H1 (cell line): ENCODE measurements around the gene RTEL1. TPM values are rescaled to one million over a fixed set of nuclear protein-coding genes. Genes with fewer than 3 reads are reported as not detected.

Source experiments
- CTCF ChIP-seq, 3 experiments: IDR thresholded peaks; 1 replicate in 2 of 3; 2 replicates in 1 of 3; pipeline versions ENCODE4 v1.5.1 to v1.6.1; 2011; ENCODE audit warnings: low read length in 3 of 3, mild to moderate bottlenecking in 3 of 3, inconsistent platforms in 2 of 3, low read depth in 1 of 3, moderate library complexity in 1 of 3; ENCODE audit not compliant: insufficient read depth in 1 of 3; ENCODE audit errors: control extremely low read depth in 1 of 3
- POU5F1 ChIP-seq: IDR thresholded peaks from 2 replicates; pipeline ENCODE4 v1.6.1; 2011; ENCODE audit warnings: low read depth, mild to moderate bottlenecking, low read length, moderate library complexity
- RFX5 ChIP-seq: IDR thresholded peaks from 2 replicates; pipeline ENCODE4 v1.6.1; 2011; ENCODE audit warnings: low read depth, low read length, improper control_type of control experiment, borderline replicate concordance
- SIN3A ChIP-seq, 2 experiments: IDR thresholded peaks in 1 of 2; conservative IDR thresholded peaks in 1 of 2; 2 replicates each; pipeline ENCODE4 v1.6.1; 2011 to 2012; ENCODE audit warnings: low read length in 2 of 2, improper control_type of control experiment in 1 of 2, low read depth in 1 of 2, mild to moderate bottlenecking in 1 of 2
- SP2 ChIP-seq: IDR thresholded peaks from 2 replicates; pipeline ENCODE4 v1.6.1; 2012; ENCODE audit warnings: mild to moderate bottlenecking, low read length, inconsistent platforms
- SRF ChIP-seq: IDR thresholded peaks from 2 replicates; pipeline ENCODE4 v1.6.1; 2011; ENCODE audit warnings: mild to moderate bottlenecking, low read depth, low read length, moderate library complexity
- TBP ChIP-seq: IDR thresholded peaks from 2 replicates; pipeline ENCODE4 v1.6.1; 2011; ENCODE audit warnings: low read depth, low read length, improper control_type of control experiment
- USF2 ChIP-seq: IDR thresholded peaks from 2 replicates; pipeline ENCODE4 v1.6.1; 2011; ENCODE audit warnings: low read length, improper control_type of control experiment
- polyA plus RNA-seq, 7 experiments: library from polyadenylated mRNA; depleted of rRNA in 3 of 7; stranded (reverse) in 5 of 7; unstranded in 2 of 7; fragments of >200 nt in 5 of 7; fragments of 200-250 nt in 2 of 7; gene quantifications; 1 replicate in 5 of 7; 2 replicates in 1 of 7; 4 replicates in 1 of 7; pipeline versions ENCODE4 v1.2.1 to v1.2.3, GENCODE V29; 2011 to 2013; ENCODE audit warnings: missing spikeins in 2 of 7, mixed read lengths in 2 of 7
- total RNA-seq: library from RNA; stranded (reverse); fragmentation: NEBNext Ultra II Directional; extraction: Animal tissue kit (Norgen Biotek cat#: 25700); gene quantifications from 2 replicates; pipeline ENCODE4 v1.2.1, GENCODE V29; 2021

The RTEL1 gene
- total and polyA plus RNA-seq, 2 of the 8 experiments (the other 6 are each of a cell fraction or from before 2014, with no cell fraction given): 16.2 to 37.1 TPM

GRCh38 chr20:63692436-63693082, 34.4 kb downstream of the RTEL1 start (continued):
- TF ChIP-seq CTCF (IDR thresholded peaks at IDR 0.05; ENCODE audit: control extremely low read depth in 1 of 3, insufficient read depth in 1 of 3, low read depth in 1 of 3, low read length in 3 of 3) (no peak), TBP (no peak), POU5F1 (no peak), RFX5 (no peak), USF2 (no peak), SRF (no peak), SP2 (no peak), SIN3A (conservative IDR thresholded peaks at IDR 0.05 in 1 of 2, IDR thresholded peaks at IDR 0.05 in 1 of 2; ENCODE audit: low read depth in 1 of 2, low read length in 2 of 2) (no peak)
